ENCODE results near the gene MLST8. TPM values are rescaled to one million over a fixed set of nuclear protein-coding genes. Genes with fewer than 3 reads are reported as not detected.

Gene MLST8
- 30.8 and 44.2 TPM in 2 replicates for total RNA-seq

GRCh38 chr16:2205104-2205966 lies at the start of gene MLST8:
TSS of gene MLST8 (plus strand) at chr16:2205454. CDS start at chr16:2206086, 632 bp downstream.
- H3K27ac ChIP-seq (ENCODE audit: low read depth, low read length), result peak within 1 kb of the TSS; percentile 92
- H3K4me2 ChIP-seq (ENCODE audit: insufficient read depth, low read length), result peak within 1 kb of the TSS; percentile 100
- DNase-seq (ENCODE audit: insufficient read length, low spot score, missing footprints), result peak; percentile 100
- peaks cover 13% of the 10 kb centered on the region for H3K4me1 ChIP-seq (ENCODE audit: insufficient read depth, low read length)
- peak within 1 kb of the TSS; percentile 98 for H3K4me3 ChIP-seq (ENCODE audit: insufficient read depth, low read length)
- H3K36me3 ChIP-seq (ENCODE audit: insufficient read depth, low read length), result peaks cover 16% of the 10 kb centered on the region
- peak within 1 kb of the TSS; percentile 92 for H2AFZ ChIP-seq (ENCODE audit: low read length)
- peaks cover 23% of the 10 kb centered on the region for H3K79me2 ChIP-seq (ENCODE audit: insufficient read depth, low read length)
- H3K9me3 ChIP-seq (ENCODE audit: low read depth, low read length), result no peaks in the 10 kb centered on the region
- TF ChIP-seq CTCF (IDR thresholded peaks at IDR 0.05; ENCODE audit: extremely low read depth, low read depth, low read length), result no peak
- H4K20me1 ChIP-seq (ENCODE audit: insufficient read depth, low read length), result no peaks in the 10 kb centered on the region
- no peaks in the 10 kb centered on the region for H3K27me3 ChIP-seq (ENCODE audit: insufficient read depth, low read length)

- peak overlapping the region; percentile 98 for H3K27ac ChIP-seq (ENCODE audit: low read depth, low read length)
- no peak for TF ChIP-seq CTCF (IDR thresholded peaks at IDR 0.05; ENCODE audit: extremely low read depth, low read depth, low read length)
- H3K4me3 ChIP-seq (ENCODE audit: insufficient read depth, low read length), result peak overlapping the region; percentile 91
- no peaks in the 10 kb centered on the region for H3K27me3 ChIP-seq (ENCODE audit: insufficient read depth, low read length)
- peak overlapping the region; percentile 63 for H2AFZ ChIP-seq (ENCODE audit: low read length)
- no peaks in the 10 kb centered on the region for H3K9me3 ChIP-seq (ENCODE audit: low read depth, low read length)
- peaks cover 73% of the 10 kb centered on the region for H4K20me1 ChIP-seq (ENCODE audit: insufficient read depth, low read length)
- peaks cover 93% of the 10 kb centered on the region for H3K79me2 ChIP-seq (ENCODE audit: insufficient read depth, low read length)
- peaks cover 69% of the 10 kb centered on the region for H3K4me1 ChIP-seq (ENCODE audit: insufficient read depth, low read length)
- H3K4me2 ChIP-seq (ENCODE audit: insufficient read depth, low read length), result peak overlapping the region; percentile 100
- H3K36me3 ChIP-seq (ENCODE audit: insufficient read depth, low read length), result peaks cover 31% of the 10 kb centered on the region
- peak; percentile 96 for DNase-seq (ENCODE audit: insufficient read length, low spot score, missing footprints)
Observed at GRCh38 chr16:2155977-2156848, 49.0 kb upstream of the MLST8 start.

GRCh38 chr16:2156849-2157224 lies 48.4 kb upstream of the MLST8 start:
- TF ChIP-seq CTCF (IDR thresholded peaks at IDR 0.05; ENCODE audit: extremely low read depth, low read depth, low read length), result no peak
- Histone ChIP-seq H3K27ac (ENCODE audit: low read depth, low read length) (peak overlapping the region; percentile 98), H3K4me3 (ENCODE audit: insufficient read depth, low read length) (peak overlapping the region; percentile 91), H3K79me2 (ENCODE audit: insufficient read depth, low read length) (peaks cover 93% of the 10 kb centered on the region), H3K4me2 (ENCODE audit: insufficient read depth, low read length) (peak overlapping the region; percentile 100), H3K4me1 (ENCODE audit: insufficient read depth, low read length) (peaks cover 63% of the 10 kb centered on the region), H3K36me3 (ENCODE audit: insufficient read depth, low read length) (peaks cover 24% of the 10 kb centered on the region), H4K20me1 (ENCODE audit: insufficient read depth, low read length) (peaks cover 73% of the 10 kb centered on the region), H3K27me3 (ENCODE audit: insufficient read depth, low read length) (no peaks in the 10 kb centered on the region), H3K9me3 (ENCODE audit: low read depth, low read length) (no peaks in the 10 kb centered on the region), H2AFZ (ENCODE audit: low read length) (no peak overlapping the region)
- DNase-seq (ENCODE audit: insufficient read length, low spot score, missing footprints), result no peak

Data from osteoblast (primary cell).